Motor neuron (in vitro differentiated cells): ENCODE results near the gene AGFG1. TPM values are rescaled to one million over a fixed set of nuclear protein-coding genes. Genes with fewer than 3 reads are reported as not detected.
"Not testable (repeated sequence)": the region's sequence is repeated elsewhere in the genome, so short reads cannot be mapped to it uniquely, and the experiment has no call there.

Source experiments
- ATAC-seq, 8 experiments: fragments of 200-7000 bp; cut with Tn5 transposase; replicated peaks in 6 of 8; 2 replicates each; pipeline ENCODE4 v1.8.0; 2021; ENCODE audit warnings: mild to moderate bottlenecking in 8 of 8, moderate library complexity in 8 of 8
- H3K27ac ChIP-seq, 2 donors: fragments of 250-450 bp; sonication (Bioruptor Pico); 2 replicates each; pipeline ENCODE4 v1.9.0; 2021; ENCODE audit warnings: antibody characterized with exemption in 2 of 2, mild to moderate bottlenecking in 2 of 2, moderate library complexity in 1 of 2
- H3K4me1 ChIP-seq, 2 donors: fragments of 250-450 bp; sonication (Bioruptor Pico); replicated peaks in 1 of 2; 2 replicates each; pipeline ENCODE4 v1.6.1; 2021; ENCODE audit warnings: antibody characterized with exemption in 2 of 2, mild to moderate bottlenecking in 2 of 2, moderate library complexity in 1 of 2
- H3K4me3 ChIP-seq, 5 donors: fragments of 250-450 bp; sonication (Bioruptor Pico); 2 replicates each; pipeline ENCODE4 v1.9.0; 2021; ENCODE audit warnings: antibody characterized with exemption in 5 of 5, mild to moderate bottlenecking in 5 of 5, moderate library complexity in 4 of 5
- WGBS, 10 experiments: fragments of 450-650 bp; shearing (Covaris generic); methylation state at CpG; one replicate each; pipeline ENCODE4 v1.0.0; 2022; 5-methylcytosine and 5-hydroxymethylcytosine counted together
- in situ Hi-C, 9 experiments: fragments of 400-800 bp; cut with MboI; loops; one replicate each; pipeline ENCODE4 v1.15.0; 2021; ENCODE audit warnings: low sequenced_read_pairs in 9 of 9, low pct_unique_long_range_greater_than_20kb in 2 of 9; ENCODE audit not compliant: unreplicated experiment in 9 of 9
- total RNA-seq, 8 experiments: library from RNA; unstranded; fragments of 300-600 nt; gene quantifications; 2 replicates each; pipeline versions ENCODE4 v1.2.3 to v1.2.4, GENCODE V29; 2022

AGFG1 gene
- total RNA-seq, 8 experiments from 2014 or later = 26.2 to 65.6 (median 47.0) TPM

- 75 to 100% (median 89%) methylated on average over 1 to 2 of the region's 2 CpGs for WGBS, 10 experiments
- no peak overlapping the region for H3K27ac ChIP-seq
- ATAC-seq = no peak
- H3K4me1 ChIP-seq = no peaks in the 10 kb centered on the region
- in situ Hi-C loops = no loop called here
- H3K4me3 ChIP-seq = no peak overlapping the region
Observed at GRCh38 chr2:227529871-227530270, 57.9 kb downstream of the AGFG1 start.

GRCh38 chr2:227534714-227535113 is 62.8 kb downstream of the AGFG1 start:
- no peak for ATAC-seq

DNA sequence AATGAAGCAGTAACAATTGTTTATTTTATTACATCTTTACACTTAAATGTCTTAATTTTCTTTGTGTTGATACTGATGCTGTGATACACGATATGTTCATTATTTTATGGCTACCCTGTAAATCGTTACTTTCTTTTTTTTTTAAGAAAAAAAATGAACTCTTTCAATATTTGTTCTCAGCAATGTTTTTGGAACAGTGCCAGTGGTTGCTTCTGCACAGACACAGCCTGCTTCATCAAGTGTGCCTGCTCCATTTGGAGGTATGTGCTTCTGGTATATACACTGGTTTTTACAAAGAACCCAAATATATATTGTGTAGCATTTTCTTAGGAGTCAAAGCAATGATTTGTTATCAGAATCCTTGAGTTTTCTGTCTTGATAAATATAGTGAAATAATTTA is 64.5 kb downstream of the AGFG1 start:
- 46 to 100% (median 80%) methylated on average over 2 of the region's 2 CpGs; no CpG with 5 or more reads in 2 of the 10 experiments for WGBS, 10 experiments
- in situ Hi-C loops = no loop called here
- H3K4me3 ChIP-seq = no peak overlapping the region
- no peak for ATAC-seq
- no peak overlapping the region for H3K27ac ChIP-seq
- no peaks in the 10 kb centered on the region for H3K4me1 ChIP-seq

More at GRCh38 chr2:227534714-227535113, 62.8 kb downstream of the AGFG1 start:
- in situ Hi-C loops = no loop called here
- WGBS, 10 experiments = 96 to 100% (median 100%) methylated on average over 1 to 3 of the region's 3 CpGs; no CpG with 5 or more reads in 3 of the 10 experiments
- H3K4me1 ChIP-seq = no peaks in the 10 kb centered on the region
- H3K4me3 ChIP-seq = no peak overlapping the region
- no peak overlapping the region for H3K27ac ChIP-seq

DNA sequence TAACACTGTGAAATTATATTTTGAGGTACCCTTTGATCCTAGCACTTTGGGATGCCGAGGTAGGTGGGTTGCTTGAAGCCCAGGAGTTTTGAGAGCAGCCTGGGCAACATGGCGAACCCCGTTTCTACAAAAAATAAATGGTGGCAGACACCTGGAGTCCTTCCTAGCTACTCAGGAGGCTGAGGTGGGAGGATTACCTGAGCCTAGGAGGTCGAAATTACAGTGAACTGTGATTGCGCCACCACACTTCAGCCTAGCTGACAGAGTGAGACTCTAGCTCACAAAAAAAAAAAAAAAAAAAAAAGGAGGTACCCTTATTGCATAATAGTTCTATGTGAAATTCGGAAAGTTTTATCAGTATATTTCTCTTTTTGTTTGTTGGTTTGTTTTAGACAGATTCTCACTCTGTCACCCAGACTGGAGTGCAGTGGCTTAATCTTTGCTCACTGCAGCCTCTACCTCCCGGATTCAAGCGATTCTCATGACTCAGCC is 67.6 kb downstream of the AGFG1 start:
- Histone ChIP-seq H3K4me3 (no peak overlapping the region), H3K4me1 (no peaks in the 10 kb centered on the region), H3K27ac (no peak overlapping the region)
- ATAC-seq = no peak
- in situ Hi-C loops = no loop called here
- 83 to 100% (median 98%) methylated on average over 1 to 5 of the region's 8 CpGs; no CpG with 5 or more reads in 2 of the 10 experiments for WGBS, 10 experiments

DNA sequence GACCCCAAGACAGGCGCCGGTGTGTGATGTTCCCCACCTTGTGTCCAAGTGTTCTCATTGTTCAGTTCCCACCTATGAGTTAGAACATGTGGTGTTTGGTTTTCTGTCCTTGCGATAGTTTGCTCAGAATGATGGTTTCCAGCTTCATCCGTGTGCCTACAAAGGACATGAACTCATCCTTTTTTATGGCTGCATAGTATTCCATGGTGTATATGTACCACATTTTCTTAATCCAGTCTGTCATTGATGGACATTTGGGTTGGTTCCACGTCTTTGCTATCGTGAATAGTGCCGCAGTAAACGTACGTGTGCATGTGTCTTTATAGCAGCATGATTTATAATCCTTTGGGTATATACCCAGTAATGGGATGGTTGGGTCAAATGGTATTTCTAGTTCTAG is 68.4 kb downstream of the AGFG1 start:
- in situ Hi-C loops, ATAC-seq, H3K27ac ChIP-seq, H3K4me1 ChIP-seq, H3K4me3 ChIP-seq: not testable (repeated sequence)
- 91 to 100% (median 98%) methylated on average over 2 to 7 of the region's 9 CpGs; no CpG with 5 or more reads in 4 of the 10 experiments for WGBS, 10 experiments

DNA sequence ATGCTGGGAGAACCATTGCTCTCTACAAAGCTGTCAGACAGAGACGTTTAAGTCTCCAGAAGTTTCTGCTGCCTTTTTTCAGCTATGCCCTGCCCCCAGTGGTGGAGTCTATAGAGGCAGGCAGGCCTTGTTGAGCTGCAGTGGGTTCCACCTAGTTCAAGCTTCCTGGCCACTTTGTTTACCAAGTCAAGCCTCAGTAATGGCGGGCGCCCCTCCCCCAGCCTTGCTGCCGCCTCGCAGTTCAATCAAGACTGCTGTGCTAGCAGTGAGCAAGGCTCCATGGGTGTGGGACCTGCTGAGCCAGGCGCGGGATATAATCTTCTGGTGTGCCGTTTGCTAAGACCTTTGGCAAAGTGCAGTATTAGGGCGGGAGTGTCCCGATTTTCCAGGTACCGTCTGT is 74.0 kb downstream of the AGFG1 start:
- ATAC-seq = no peak
- H3K4me3 ChIP-seq = no peak overlapping the region
- H3K4me1 ChIP-seq = no peaks in the 10 kb centered on the region
- in situ Hi-C loops = no loop called here
- no peak overlapping the region for H3K27ac ChIP-seq
- WGBS, 10 experiments = 80 to 95% (median 92%) methylated on average over 1 to 8 of the region's 11 CpGs; no CpG with 5 or more reads in 6 of the 10 experiments

DNA sequence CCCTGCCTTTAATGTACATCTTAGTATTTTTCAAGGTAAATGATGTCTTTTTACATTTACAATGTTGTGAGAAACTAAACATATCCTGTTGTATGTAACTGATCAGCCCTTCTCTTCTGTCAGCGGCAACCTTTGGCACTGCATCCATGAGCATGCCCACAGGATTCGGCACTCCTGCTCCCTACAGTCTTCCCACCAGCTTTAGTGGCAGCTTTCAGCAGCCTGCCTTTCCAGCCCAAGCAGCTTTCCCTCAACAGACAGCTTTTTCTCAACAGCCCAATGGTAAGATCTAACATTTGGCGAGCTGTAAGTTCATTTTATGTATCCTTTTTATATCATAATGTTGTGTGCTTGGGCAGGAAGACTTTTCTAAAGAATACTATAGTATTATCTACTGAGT is 79.9 kb downstream of the AGFG1 start:
- no peak for ATAC-seq
- Histone ChIP-seq H3K4me3 (no peak overlapping the region), H3K4me1 (no peaks in the 10 kb centered on the region), H3K27ac (no peak overlapping the region)
- in situ Hi-C loops = no loop called here
- 59 to 100% (median 100%) methylated on average over 1 to 3 of the region's 3 CpGs; no CpG with 5 or more reads in 2 of the 10 experiments for WGBS, 10 experiments

GRCh38 chr2:227562581-227562980 is 90.6 kb downstream of the AGFG1 start:
- Histone ChIP-seq H3K27ac (no peak overlapping the region), H3K4me3 (no peak overlapping the region), H3K4me1 (no peaks in the 10 kb centered on the region)
- ATAC-seq = no peak
- in situ Hi-C loops = no loop called here

DNA sequence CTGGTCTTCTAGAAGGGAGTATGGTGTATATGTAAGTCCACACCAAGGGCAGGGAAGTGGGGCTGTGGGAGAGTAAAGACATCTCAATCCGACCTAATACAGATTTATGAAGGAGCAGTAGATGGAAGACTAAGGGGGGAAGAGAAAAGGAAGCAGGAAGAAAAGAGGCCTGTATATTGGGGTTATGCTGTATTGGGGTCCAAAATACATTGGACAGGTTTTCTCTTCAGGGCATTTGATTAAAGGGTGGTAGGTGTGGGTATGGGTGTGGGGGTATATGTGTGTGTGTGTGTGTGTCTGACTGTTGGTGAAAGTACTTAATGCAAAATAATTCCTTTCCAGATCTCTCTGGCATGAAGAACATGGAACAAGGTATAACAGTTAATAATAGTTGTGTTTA is 93.1 kb downstream of the AGFG1 start:
- Histone ChIP-seq H3K4me1 (no peaks in the 10 kb centered on the region), H3K4me3 (no peak overlapping the region), H3K27ac (no peak overlapping the region)
- ATAC-seq = no peak
- 80 to 100% (median 87%) methylated on average over 1 of the region's 1 CpG; no CpG with 5 or more reads in 6 of the 10 experiments for WGBS, 10 experiments
- in situ Hi-C loops = no loop called here

GRCh38 chr2:227566012-227566411 is 94.1 kb downstream of the AGFG1 start:
- in situ Hi-C loops = no loop called here

GRCh38 chr2:227568852-227569169 is 96.9 kb downstream of the AGFG1 start:
- Histone ChIP-seq H3K27ac (no peak overlapping the region), H3K4me1 (no peaks in the 10 kb centered on the region), H3K4me3 (no peak overlapping the region)
- 71 to 100% (median 100%) methylated on average over 1 to 2 of the region's 2 CpGs; no CpG with 5 or more reads in 1 of the 10 experiments for WGBS, 10 experiments
- in situ Hi-C loops = no loop called here
- ATAC-seq = no peak

More at GRCh38 chr2:227566012-227566411, 94.1 kb downstream of the AGFG1 start:
- WGBS, 10 experiments = 0 to 100% (median 67%) methylated on average over 1 to 3 of the region's 3 CpGs; no CpG with 5 or more reads in 1 of the 10 experiments
- no peaks in the 10 kb centered on the region for H3K4me1 ChIP-seq
- H3K27ac ChIP-seq = no peak overlapping the region
- no peak overlapping the region for H3K4me3 ChIP-seq
- no peak for ATAC-seq

DNA sequence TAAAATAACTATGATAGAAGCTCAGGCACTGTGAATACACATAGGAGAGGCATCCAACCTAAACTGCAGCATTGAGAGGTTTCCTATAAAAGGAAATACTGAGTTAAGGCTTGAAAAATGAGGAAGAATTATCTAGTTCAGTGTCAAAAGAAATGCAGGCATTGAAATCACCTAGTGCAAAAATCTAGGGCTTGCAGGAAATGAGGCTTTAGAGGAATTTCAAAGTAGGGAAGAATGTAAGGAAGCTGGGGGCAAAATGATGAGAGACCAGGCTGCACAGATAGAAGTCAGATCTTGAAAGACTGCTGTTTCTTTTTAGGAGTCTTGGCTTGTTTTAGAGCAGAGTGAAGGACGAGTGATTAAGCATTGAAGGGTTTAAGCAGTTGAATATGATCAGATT is 98.7 kb downstream of the AGFG1 start:
- Histone ChIP-seq H3K27ac (no peak overlapping the region), H3K4me1 (no peaks in the 10 kb centered on the region), H3K4me3 (no peak overlapping the region)
- ATAC-seq = no peak
- WGBS, 10 experiments = 20 to 83% (median 43%) methylated on average over 1 of the region's 1 CpG; no CpG with 5 or more reads in 2 of the 10 experiments
- in situ Hi-C loops = no loop called here

- Histone ChIP-seq H3K27ac (no peak overlapping the region), H3K4me3 (no peak overlapping the region), H3K4me1 (no peaks in the 10 kb centered on the region)
- peak in 1 of 8 experiments; percentile 14 for ATAC-seq
- in situ Hi-C loops = no loop called here
Observed at GRCh38 chr2:227576110-227576509, 104.2 kb downstream of the AGFG1 start.

DNA sequence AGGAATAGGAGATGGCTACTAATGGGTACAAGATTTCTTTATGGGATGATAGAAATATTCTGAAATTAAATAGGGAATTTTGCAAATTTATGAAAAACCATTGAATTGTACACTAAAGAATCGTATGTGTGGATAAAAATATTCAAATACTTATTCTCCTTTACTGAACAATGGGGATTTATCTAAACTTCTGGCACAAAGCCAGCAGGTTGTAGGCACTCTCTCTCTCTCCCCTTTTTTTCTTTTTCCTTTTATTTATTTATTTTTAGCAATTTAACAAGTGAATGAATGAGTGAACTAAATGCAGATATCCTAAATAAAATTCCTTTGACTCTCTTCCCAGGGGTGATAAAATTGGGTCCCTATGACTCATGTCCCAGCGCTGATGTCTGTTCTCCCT is 104.9 kb downstream of the AGFG1 start:
- no peak overlapping the region for H3K4me3 ChIP-seq
- no peak overlapping the region for H3K27ac ChIP-seq
- no peaks in the 10 kb centered on the region for H3K4me1 ChIP-seq
- no peak for ATAC-seq
- in situ Hi-C loops = no loop called here
- WGBS, 10 experiments = 0 to 92% (median 58%) methylated on average over 1 to 2 of the region's 2 CpGs
